Tibial artery (tissue), 4 donors: ENCODE data around the gene SORCS3.

Experiments used
- DNase-seq, 2 donors: peaks; one replicate each; pipeline ENCODE4 v3.0.0-alpha.2; 2019
- H3K27ac ChIP-seq, 2 donors: fragments of 200-600 bp; sonication (generic) in 1 of 2; 1 replicate in 1 of 2; 2 replicates in 1 of 2; pipeline ENCODE4 v1.5.1; 2018 to 2019; ENCODE audit warnings: mild to moderate bottlenecking in 1 of 2
- H3K27me3 ChIP-seq, 2 donors: fragments of 200-600 bp; sonication (generic) in 1 of 2; one replicate each; pipeline versions ENCODE4 v1.5.1 to v1.6.0; 2016 to 2019
- H3K36me3 ChIP-seq, 3 donors: fragments of 200-600 bp; sonication (generic) in 2 of 3; one replicate each; pipeline ENCODE4 v1.5.1; 2016 to 2019; ENCODE audit warnings: mild to moderate bottlenecking in 2 of 3
- H3K4me1 ChIP-seq, 4 donors: fragments of 200-600 bp; sonication (generic) in 2 of 4; 1 replicate in 3 of 4; 2 replicates in 1 of 4; pipeline ENCODE4 v1.5.1; 2016 to 2019
- H3K4me3 ChIP-seq, 2 donors: fragments of 200-600 bp; sonication (generic) in 1 of 2; 1 replicate in 1 of 2; 2 replicates in 1 of 2; pipeline ENCODE4 v1.5.1; 2018 to 2019; ENCODE audit warnings: mild to moderate bottlenecking in 2 of 2
- H3K9me3 ChIP-seq, 3 donors: fragments of 200-600 bp; sonication (generic) in 1 of 3; one replicate each; pipeline ENCODE4 v1.5.1; 2016 to 2019
- CTCF ChIP-seq, 2 experiments: fragments of 200-600 bp in 1 of 2; fragments of 450-650 bp in 1 of 2; IDR thresholded peaks; one replicate each; pipeline ENCODE4 v1.5.1; 2017 to 2019; ENCODE audit warnings: antibody characterized with exemption in 2 of 2, mild to moderate bottlenecking in 1 of 2, moderate library complexity in 1 of 2
- intact Hi-C: fragments of 100-400 bp; cut with DNase I; formaldehyde crosslinking; loops from one replicate; pipeline ENCODE4 v1.15.0; 2023; ENCODE audit warnings: low total_unique reads

The SORCS3 gene

GRCh38 chr10:105073999-105074398, 432.9 kb downstream of the SORCS3 start:
- Histone ChIP-seq H3K27ac (no peak overlapping the region), H3K36me3 (no peaks in the 10 kb centered on the region), H3K4me3 (no peak overlapping the region), H3K27me3 (no peaks in the 10 kb centered on the region), H3K4me1 (no peaks in the 10 kb centered on the region), H3K9me3 (no peaks in the 10 kb centered on the region)
- intact Hi-C loops, result no loop called here
- DNase-seq, result no peak
- TF ChIP-seq CTCF (IDR thresholded peaks at IDR 0.05), result no peak

GRCh38 chr10:105075031-105075430, 433.9 kb downstream of the SORCS3 start:
- H3K27me3 ChIP-seq, result no peaks in the 10 kb centered on the region
- intact Hi-C loops, result no loop called here
- no peaks in the 10 kb centered on the region for H3K36me3 ChIP-seq
- no peak overlapping the region for H3K27ac ChIP-seq
- H3K9me3 ChIP-seq, result no peaks in the 10 kb centered on the region
- TF ChIP-seq CTCF (IDR thresholded peaks at IDR 0.05), result no peak
- no peaks in the 10 kb centered on the region for H3K4me1 ChIP-seq
- DNase-seq, result no peak
- H3K4me3 ChIP-seq, result no peak overlapping the region

- no peak overlapping the region for H3K27ac ChIP-seq
- TF ChIP-seq CTCF (IDR thresholded peaks at IDR 0.05), result no peak
- H3K4me3 ChIP-seq, result no peak overlapping the region
- no peaks in the 10 kb centered on the region for H3K36me3 ChIP-seq
- no peak for DNase-seq
- H3K27me3 ChIP-seq, result no peaks in the 10 kb centered on the region
- H3K9me3 ChIP-seq, result no peaks in the 10 kb centered on the region
- no peaks in the 10 kb centered on the region for H3K4me1 ChIP-seq
- intact Hi-C loops, result no loop called here
Measured at GRCh38 chr10:105085980-105086379, 444.9 kb downstream of the SORCS3 start.

- TF ChIP-seq CTCF (IDR thresholded peaks at IDR 0.05), result no peak
- Histone ChIP-seq H3K9me3 (no peaks in the 10 kb centered on the region), H3K27ac (no peak overlapping the region), H3K4me1 (no peaks in the 10 kb centered on the region), H3K4me3 (no peak overlapping the region), H3K27me3 (no peaks in the 10 kb centered on the region), H3K36me3 (no peaks in the 10 kb centered on the region)
- DNase-seq, result no peak
- intact Hi-C loops, result no loop called here
Measured at GRCh38 chr10:105094048-105094447, 453.0 kb downstream of the SORCS3 start.

- H3K4me1 ChIP-seq, result no peaks in the 10 kb centered on the region
- no peaks in the 10 kb centered on the region for H3K36me3 ChIP-seq
- no peaks in the 10 kb centered on the region for H3K27me3 ChIP-seq
- H3K9me3 ChIP-seq, result no peaks in the 10 kb centered on the region
- no peak for TF ChIP-seq CTCF (IDR thresholded peaks at IDR 0.05)
- H3K4me3 ChIP-seq, result no peak overlapping the region
- H3K27ac ChIP-seq, result no peak overlapping the region
- intact Hi-C loops, result no loop called here
- no peak for DNase-seq
Measured at GRCh38 chr10:105096316-105096715, 455.2 kb downstream of the SORCS3 start.

- intact Hi-C loops, result no loop called here
- TF ChIP-seq CTCF (IDR thresholded peaks at IDR 0.05), result no peak
- H3K9me3 ChIP-seq, result no peaks in the 10 kb centered on the region
Measured at GRCh38 chr10:105102977-105103376, 461.9 kb downstream of the SORCS3 start.

More at GRCh38 chr10:105102977-105103376, 461.9 kb downstream of the SORCS3 start:
- Histone ChIP-seq H3K36me3 (no peaks in the 10 kb centered on the region), H3K4me1 (no peaks in the 10 kb centered on the region), H3K27ac (no peak overlapping the region), H3K27me3 (no peaks in the 10 kb centered on the region), H3K4me3 (no peak overlapping the region)
- DNase-seq, result no peak
